GM23338 (cell line): ENCODE data around the gene SNX7. TPM values are rescaled to one million over a fixed set of nuclear protein-coding genes. Genes with fewer than 3 reads are reported as not detected.

ENCODE experiments used
- ATAC-seq: fragments of 200-7000 bp; cut with Tn5 transposase; 3 replicates; pipeline ENCODE4 v1.9.1; 2020
- DNase-seq: peaks from one replicate; pipeline ENCODE4 v3.0.0-alpha.2; 2015; ENCODE audit warnings: low spot score
- H2AFZ ChIP-seq: fragments of 200-600 bp; sonication (generic); 2 replicates; pipeline ENCODE4 v1.8.0; 2016; ENCODE audit warnings: antibody characterized with exemption, mild to moderate bottlenecking, moderate library complexity
- H3F3A ChIP-seq: fragments of 200-600 bp; sonication (generic); replicated peaks from 2 replicates; pipeline ENCODE4 v1.8.0; 2017; ENCODE audit warnings: antibody characterized with exemption, mixed run types, low read depth
- H3K27ac ChIP-seq: fragments of 200-600 bp; sonication (generic); 2 replicates; pipeline ENCODE4 v1.6.1; 2016; ENCODE audit warnings: low read depth
- H3K27me3 ChIP-seq: fragments of 200-600 bp; sonication (generic); 2 replicates; pipeline ENCODE4 v1.8.0; 2016; ENCODE audit warnings: mild to moderate bottlenecking, mixed run types, moderate library complexity; ENCODE audit not compliant: insufficient read depth
- H3K36me3 ChIP-seq: fragments of 200-600 bp; sonication (generic); 2 replicates; pipeline ENCODE4 v1.8.0; 2016; ENCODE audit warnings: mild to moderate bottlenecking; ENCODE audit not compliant: insufficient read depth
- H3K4me1 ChIP-seq: fragments of 200-600 bp; sonication (generic); 2 replicates; pipeline ENCODE4 v1.8.0; 2016; ENCODE audit warnings: mild to moderate bottlenecking, moderate library complexity; ENCODE audit not compliant: insufficient read depth
- H3K4me2 ChIP-seq: fragments of 200-600 bp; sonication (generic); 2 replicates; pipeline ENCODE4 v1.7.1; 2017; ENCODE audit warnings: mixed run types
- H3K4me3 ChIP-seq: fragments of 200-600 bp; sonication (generic); 2 replicates; pipeline ENCODE4 v1.6.1; 2016; ENCODE audit warnings: mixed run types
- H3K79me2 ChIP-seq: fragments of 200-600 bp; sonication (generic); replicated peaks from 2 replicates; pipeline ENCODE4 v1.8.0; 2017; ENCODE audit warnings: mild to moderate bottlenecking; ENCODE audit not compliant: insufficient read depth
- H3K9me2 ChIP-seq: fragments of 200-600 bp; sonication (generic); 2 replicates; pipeline ENCODE4 v1.8.0; 2017; ENCODE audit not compliant: insufficient read depth
- H4K20me1 ChIP-seq: fragments of 200-600 bp; sonication (generic); replicated peaks from 2 replicates; pipeline ENCODE4 v1.8.0; 2017; ENCODE audit warnings: mild to moderate bottlenecking; ENCODE audit not compliant: insufficient read depth
- H3K27ac Mint-ChIP-seq: 2 replicates; pipeline ENCODE4 v1.8.0; 2020; ENCODE audit warnings: inconsistent platforms, mild to moderate bottlenecking, moderate library complexity, mixed read lengths
- H3K27me3 Mint-ChIP-seq: 3 replicates; pipeline ENCODE4 v1.8.0; 2022; ENCODE audit warnings: low read depth, mild to moderate bottlenecking, moderate library complexity, mixed read lengths, inconsistent platforms; ENCODE audit not compliant: insufficient read depth, poor library complexity
- H3K36me3 Mint-ChIP-seq: 3 replicates; pipeline ENCODE4 v1.8.0; 2021; ENCODE audit warnings: low read depth, mild to moderate bottlenecking, inconsistent platforms, moderate library complexity, mixed read lengths
- H3K4me1 Mint-ChIP-seq: 3 replicates; pipeline ENCODE4 v1.8.0; 2020; ENCODE audit warnings: mild to moderate bottlenecking, inconsistent platforms, mixed read lengths
- H3K4me3 Mint-ChIP-seq: 3 replicates; pipeline ENCODE4 v1.8.0; 2021; ENCODE audit warnings: moderate library complexity, mild to moderate bottlenecking, inconsistent platforms, mixed read lengths
- H3K9me3 Mint-ChIP-seq: 3 replicates; pipeline ENCODE4 v1.8.0; 2020; ENCODE audit warnings: moderate library complexity, mild to moderate bottlenecking, inconsistent platforms, mixed read lengths
- CREB1 ChIP-seq: fragments of 250-450 bp; sonication (Bioruptor Pico); IDR thresholded peaks from 2 replicates; pipeline ENCODE4 v1.5.0; 2020; ENCODE audit warnings: low read depth, mild to moderate bottlenecking, moderate library complexity
- ETS1 ChIP-seq: IDR thresholded peaks from 2 replicates; pipeline ENCODE4 v1.6.1; 2016; ENCODE audit warnings: antibody characterized with exemption
- EZH2 ChIP-seq: fragments of 200-600 bp; sonication (generic); IDR thresholded peaks from one replicate; pipeline ENCODE4 v1.8.0; 2017; ENCODE audit warnings: antibody characterized with exemption, mild to moderate bottlenecking, low read depth; ENCODE audit not compliant: unreplicated experiment
- EZH2phosphoT487 ChIP-seq: fragments of 200-600 bp; sonication (generic); IDR thresholded peaks from one replicate; pipeline ENCODE4 v1.8.1; 2018; ENCODE audit warnings: antibody characterized with exemption; ENCODE audit not compliant: unreplicated experiment
- JUNB ChIP-seq: IDR thresholded peaks from one replicate; pipeline ENCODE4 v1.6.1; 2016; ENCODE audit warnings: antibody characterized with exemption; ENCODE audit not compliant: unreplicated experiment
- NANOG ChIP-seq: IDR thresholded peaks from 2 replicates; pipeline ENCODE4 v1.6.1; 2016; ENCODE audit warnings: antibody characterized with exemption, borderline replicate concordance
- POLR2AphosphoS5 ChIP-seq: IDR thresholded peaks from 2 replicates; pipeline ENCODE4 v1.6.1; 2016; ENCODE audit warnings: antibody characterized with exemption, low read depth
- STAT1 ChIP-seq: IDR thresholded peaks from one replicate; pipeline ENCODE4 v1.6.1; 2016; ENCODE audit warnings: antibody characterized with exemption; ENCODE audit not compliant: unreplicated experiment
- ZNF114 ChIP-seq: fragments of 250-450 bp; sonication (Bioruptor Pico); IDR thresholded peaks from 2 replicates; pipeline ENCODE4 v1.5.0; 2020; ENCODE audit warnings: mild to moderate bottlenecking, moderate library complexity
- ZNF331 ChIP-seq: fragments of 250-450 bp; sonication (Bioruptor Pico); IDR thresholded peaks from 2 replicates; pipeline ENCODE4 v1.5.0; 2020; ENCODE audit warnings: low read depth, mild to moderate bottlenecking, moderate library complexity
- polyA plus RNA-seq: library from polyadenylated mRNA; unstranded; fragments of >200 nt; fragmentation: Nextera tagmentation; extraction: Ambion mirVana; gene quantifications from 2 replicates; pipeline ENCODE4 v1.2.1, GENCODE V29; 2016
- total RNA-seq: library from RNA; depleted of rRNA; stranded (reverse); fragments of >200 nt; shearing (Covaris generic); gene quantifications from 2 replicates; pipeline ENCODE4 v1.2.3, GENCODE V29; 2014
- TF ChIP-seq, protein P1 (sequence below), 2 experiments: fragments of 200-600 bp in 1 of 2; sonication (generic) in 1 of 2; conservative IDR thresholded peaks; 2 replicates each; pipeline versions ENCODE4 v1.5.1 to v1.6.1; 2016 to 2017; ENCODE audit warnings: antibody characterized with exemption in 2 of 2, low read depth in 2 of 2, mild to moderate bottlenecking in 2 of 2, moderate library complexity in 1 of 2
- TF ChIP-seq, protein P2 (sequence below): IDR thresholded peaks from one replicate; pipeline ENCODE4 v1.6.1; 2018; ENCODE audit warnings: antibody characterized with exemption; ENCODE audit not compliant: unreplicated experiment
- TF ChIP-seq, protein P3 (sequence below): fragments of 250-450 bp; sonication (Bioruptor Pico); IDR thresholded peaks from 2 replicates; pipeline ENCODE4 v1.5.0; 2020; ENCODE audit warnings: mild to moderate bottlenecking, moderate library complexity

SNX7 gene
- total and polyA plus RNA-seq, 2 experiments from 2014 or later: 20.4 to 23.0 TPM

DNA sequence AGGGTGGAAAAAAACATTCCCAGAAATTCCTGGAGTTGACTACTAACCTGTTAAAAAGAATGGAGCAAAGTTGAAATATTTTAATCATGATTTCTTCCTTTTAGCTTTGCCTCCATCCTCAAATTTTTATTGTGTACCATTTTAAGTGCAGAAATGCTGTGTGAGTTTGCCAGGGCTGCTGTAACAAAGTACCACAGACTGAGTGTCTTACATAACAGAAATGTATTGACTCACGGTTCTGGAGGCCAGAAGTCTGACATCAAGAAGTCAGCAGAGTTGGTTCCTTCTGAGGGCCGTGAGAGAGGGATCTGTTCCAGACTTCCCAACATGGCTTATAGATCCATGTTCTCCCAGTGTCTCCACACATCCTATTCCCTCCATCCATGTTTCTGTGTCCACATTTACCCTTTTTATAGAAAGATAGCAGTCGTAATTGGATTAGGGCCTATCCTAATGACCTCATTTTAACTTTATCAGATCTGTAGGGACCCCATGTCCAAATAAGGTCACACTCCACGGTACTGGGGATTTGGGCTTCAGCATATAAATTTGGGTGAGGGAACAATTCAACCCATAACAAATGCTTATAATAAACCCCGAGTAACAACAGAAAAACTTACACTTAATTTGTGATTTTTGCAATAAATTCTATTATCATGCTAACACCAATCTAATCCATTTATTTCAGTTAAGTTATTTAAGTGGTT is 12.7 kb downstream of the SNX7 start:
- no peak for DNase-seq
- no peak overlapping the region for H2AFZ ChIP-seq
- H3K9me2 ChIP-seq: no peaks in the 10 kb centered on the region; the same call in 1 of the 2 replicates
- Mint-ChIP-seq H3K27me3 (peaks cover 3% of the 10 kb centered on the region), H3K4me1 (peaks cover 23% of the 10 kb centered on the region), H3K9me3 (peaks cover 4% of the 10 kb centered on the region; the same call in 2 of the 3 replicates), H3K27ac (peak overlapping the region; percentile 58; the same call in 1 of the 2 replicates), H3K4me3 (no peak overlapping the region), H3K36me3 (peaks cover 12% of the 10 kb centered on the region)
- H3K4me2 ChIP-seq: no peak overlapping the region
- no peak overlapping the region for H3K4me3 ChIP-seq
- no peaks in the 10 kb centered on the region for H3K27me3 ChIP-seq
- H3K4me1 ChIP-seq: peaks cover 18% of the 10 kb centered on the region
- TF ChIP-seq, protein P1, sequence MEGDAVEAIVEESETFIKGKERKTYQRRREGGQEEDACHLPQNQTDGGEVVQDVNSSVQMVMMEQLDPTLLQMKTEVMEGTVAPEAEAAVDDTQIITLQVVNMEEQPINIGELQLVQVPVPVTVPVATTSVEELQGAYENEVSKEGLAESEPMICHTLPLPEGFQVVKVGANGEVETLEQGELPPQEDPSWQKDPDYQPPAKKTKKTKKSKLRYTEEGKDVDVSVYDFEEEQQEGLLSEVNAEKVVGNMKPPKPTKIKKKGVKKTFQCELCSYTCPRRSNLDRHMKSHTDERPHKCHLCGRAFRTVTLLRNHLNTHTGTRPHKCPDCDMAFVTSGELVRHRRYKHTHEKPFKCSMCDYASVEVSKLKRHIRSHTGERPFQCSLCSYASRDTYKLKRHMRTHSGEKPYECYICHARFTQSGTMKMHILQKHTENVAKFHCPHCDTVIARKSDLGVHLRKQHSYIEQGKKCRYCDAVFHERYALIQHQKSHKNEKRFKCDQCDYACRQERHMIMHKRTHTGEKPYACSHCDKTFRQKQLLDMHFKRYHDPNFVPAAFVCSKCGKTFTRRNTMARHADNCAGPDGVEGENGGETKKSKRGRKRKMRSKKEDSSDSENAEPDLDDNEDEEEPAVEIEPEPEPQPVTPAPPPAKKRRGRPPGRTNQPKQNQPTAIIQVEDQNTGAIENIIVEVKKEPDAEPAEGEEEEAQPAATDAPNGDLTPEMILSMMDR (conservative IDR thresholded peaks at IDR 0.05; ENCODE audit: low read depth in 2 of 2): no peak
- TF ChIP-seq EZH2 (no peak), NANOG (no peak), ZNF114 (CRISPR knock-in tag) (no peak), STAT1 (no peak), ZNF331 (CRISPR knock-in tag) (no peak), CREB1 (CRISPR knock-in tag) (no peak), JUNB (no peak), EZH2phosphoT487 (no peak), POLR2AphosphoS5 (no peak), ETS1 (no peak)
- TF ChIP-seq, protein P2, sequence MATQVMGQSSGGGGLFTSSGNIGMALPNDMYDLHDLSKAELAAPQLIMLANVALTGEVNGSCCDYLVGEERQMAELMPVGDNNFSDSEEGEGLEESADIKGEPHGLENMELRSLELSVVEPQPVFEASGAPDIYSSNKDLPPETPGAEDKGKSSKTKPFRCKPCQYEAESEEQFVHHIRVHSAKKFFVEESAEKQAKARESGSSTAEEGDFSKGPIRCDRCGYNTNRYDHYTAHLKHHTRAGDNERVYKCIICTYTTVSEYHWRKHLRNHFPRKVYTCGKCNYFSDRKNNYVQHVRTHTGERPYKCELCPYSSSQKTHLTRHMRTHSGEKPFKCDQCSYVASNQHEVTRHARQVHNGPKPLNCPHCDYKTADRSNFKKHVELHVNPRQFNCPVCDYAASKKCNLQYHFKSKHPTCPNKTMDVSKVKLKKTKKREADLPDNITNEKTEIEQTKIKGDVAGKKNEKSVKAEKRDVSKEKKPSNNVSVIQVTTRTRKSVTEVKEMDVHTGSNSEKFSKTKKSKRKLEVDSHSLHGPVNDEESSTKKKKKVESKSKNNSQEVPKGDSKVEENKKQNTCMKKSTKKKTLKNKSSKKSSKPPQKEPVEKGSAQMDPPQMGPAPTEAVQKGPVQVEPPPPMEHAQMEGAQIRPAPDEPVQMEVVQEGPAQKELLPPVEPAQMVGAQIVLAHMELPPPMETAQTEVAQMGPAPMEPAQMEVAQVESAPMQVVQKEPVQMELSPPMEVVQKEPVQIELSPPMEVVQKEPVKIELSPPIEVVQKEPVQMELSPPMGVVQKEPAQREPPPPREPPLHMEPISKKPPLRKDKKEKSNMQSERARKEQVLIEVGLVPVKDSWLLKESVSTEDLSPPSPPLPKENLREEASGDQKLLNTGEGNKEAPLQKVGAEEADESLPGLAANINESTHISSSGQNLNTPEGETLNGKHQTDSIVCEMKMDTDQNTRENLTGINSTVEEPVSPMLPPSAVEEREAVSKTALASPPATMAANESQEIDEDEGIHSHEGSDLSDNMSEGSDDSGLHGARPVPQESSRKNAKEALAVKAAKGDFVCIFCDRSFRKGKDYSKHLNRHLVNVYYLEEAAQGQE: no peak
- TF ChIP-seq, protein P3, sequence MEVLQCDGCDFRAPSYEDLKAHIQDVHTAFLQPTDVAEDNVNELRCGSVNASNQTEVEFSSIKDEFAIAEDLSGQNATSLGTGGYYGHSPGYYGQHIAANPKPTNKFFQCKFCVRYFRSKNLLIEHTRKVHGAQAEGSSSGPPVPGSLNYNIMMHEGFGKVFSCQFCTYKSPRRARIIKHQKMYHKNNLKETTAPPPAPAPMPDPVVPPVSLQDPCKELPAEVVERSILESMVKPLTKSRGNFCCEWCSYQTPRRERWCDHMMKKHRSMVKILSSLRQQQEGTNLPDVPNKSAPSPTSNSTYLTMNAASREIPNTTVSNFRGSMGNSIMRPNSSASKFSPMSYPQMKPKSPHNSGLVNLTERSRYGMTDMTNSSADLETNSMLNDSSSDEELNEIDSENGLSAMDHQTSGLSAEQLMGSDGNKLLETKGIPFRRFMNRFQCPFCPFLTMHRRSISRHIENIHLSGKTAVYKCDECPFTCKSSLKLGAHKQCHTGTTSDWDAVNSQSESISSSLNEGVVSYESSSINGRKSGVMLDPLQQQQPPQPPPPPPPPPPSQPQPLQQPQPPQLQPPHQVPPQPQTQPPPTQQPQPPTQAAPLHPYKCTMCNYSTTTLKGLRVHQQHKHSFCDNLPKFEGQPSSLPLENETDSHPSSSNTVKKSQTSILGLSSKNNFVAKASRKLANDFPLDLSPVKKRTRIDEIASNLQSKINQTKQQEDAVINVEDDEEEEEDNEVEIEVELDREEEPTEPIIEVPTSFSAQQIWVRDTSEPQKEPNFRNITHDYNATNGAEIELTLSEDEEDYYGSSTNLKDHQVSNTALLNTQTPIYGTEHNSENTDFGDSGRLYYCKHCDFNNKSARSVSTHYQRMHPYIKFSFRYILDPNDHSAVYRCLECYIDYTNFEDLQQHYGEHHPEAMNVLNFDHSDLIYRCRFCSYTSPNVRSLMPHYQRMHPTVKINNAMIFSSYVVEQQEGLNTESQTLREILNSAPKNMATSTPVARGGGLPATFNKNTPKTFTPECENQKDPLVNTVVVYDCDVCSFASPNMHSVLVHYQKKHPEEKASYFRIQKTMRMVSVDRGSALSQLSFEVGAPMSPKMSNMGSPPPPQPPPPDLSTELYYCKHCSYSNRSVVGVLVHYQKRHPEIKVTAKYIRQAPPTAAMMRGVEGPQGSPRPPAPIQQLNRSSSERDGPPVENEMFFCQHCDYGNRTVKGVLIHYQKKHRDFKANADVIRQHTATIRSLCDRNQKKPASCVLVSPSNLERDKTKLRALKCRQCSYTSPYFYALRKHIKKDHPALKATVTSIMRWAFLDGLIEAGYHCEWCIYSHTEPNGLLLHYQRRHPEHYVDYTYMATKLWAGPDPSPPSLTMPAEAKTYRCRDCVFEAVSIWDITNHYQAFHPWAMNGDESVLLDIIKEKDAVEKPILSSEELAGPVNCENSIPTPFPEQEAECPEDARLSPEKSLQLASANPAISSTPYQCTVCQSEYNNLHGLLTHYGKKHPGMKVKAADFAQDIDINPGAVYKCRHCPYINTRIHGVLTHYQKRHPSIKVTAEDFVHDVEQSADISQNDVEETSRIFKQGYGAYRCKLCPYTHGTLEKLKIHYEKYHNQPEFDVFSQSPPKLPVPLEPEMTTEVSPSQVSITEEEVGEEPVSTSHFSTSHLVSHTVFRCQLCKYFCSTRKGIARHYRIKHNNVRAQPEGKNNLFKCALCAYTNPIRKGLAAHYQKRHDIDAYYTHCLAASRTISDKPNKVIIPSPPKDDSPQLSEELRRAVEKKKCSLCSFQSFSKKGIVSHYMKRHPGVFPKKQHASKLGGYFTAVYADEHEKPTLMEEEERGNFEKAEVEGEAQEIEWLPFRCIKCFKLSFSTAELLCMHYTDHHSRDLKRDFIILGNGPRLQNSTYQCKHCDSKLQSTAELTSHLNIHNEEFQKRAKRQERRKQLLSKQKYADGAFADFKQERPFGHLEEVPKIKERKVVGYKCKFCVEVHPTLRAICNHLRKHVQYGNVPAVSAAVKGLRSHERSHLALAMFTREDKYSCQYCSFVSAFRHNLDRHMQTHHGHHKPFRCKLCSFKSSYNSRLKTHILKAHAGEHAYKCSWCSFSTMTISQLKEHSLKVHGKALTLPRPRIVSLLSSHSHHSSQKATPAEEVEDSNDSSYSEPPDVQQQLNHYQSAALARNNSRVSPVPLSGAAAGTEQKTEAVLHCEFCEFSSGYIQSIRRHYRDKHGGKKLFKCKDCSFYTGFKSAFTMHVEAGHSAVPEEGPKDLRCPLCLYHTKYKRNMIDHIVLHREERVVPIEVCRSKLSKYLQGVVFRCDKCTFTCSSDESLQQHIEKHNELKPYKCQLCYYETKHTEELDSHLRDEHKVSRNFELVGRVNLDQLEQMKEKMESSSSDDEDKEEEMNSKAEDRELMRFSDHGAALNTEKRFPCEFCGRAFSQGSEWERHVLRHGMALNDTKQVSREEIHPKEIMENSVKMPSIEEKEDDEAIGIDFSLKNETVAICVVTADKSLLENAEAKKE (CRISPR knock-in tag): no peak
- H3K79me2 ChIP-seq: peaks cover 6% of the 10 kb centered on the region
- no peaks in the 10 kb centered on the region for H3F3A ChIP-seq
- no peaks in the 10 kb centered on the region for H4K20me1 ChIP-seq
- peak; percentile 50 for ATAC-seq
- no peaks in the 10 kb centered on the region for H3K36me3 ChIP-seq
- H3K27ac ChIP-seq: no peak overlapping the region; the same call in 1 of the 2 replicates
